ENCODE data around the gene UROD.

GRCh38 chr1:45012639-45013278 lies 705 bp downstream of the UROD start:
- TF ChIP-seq, protein P1, sequence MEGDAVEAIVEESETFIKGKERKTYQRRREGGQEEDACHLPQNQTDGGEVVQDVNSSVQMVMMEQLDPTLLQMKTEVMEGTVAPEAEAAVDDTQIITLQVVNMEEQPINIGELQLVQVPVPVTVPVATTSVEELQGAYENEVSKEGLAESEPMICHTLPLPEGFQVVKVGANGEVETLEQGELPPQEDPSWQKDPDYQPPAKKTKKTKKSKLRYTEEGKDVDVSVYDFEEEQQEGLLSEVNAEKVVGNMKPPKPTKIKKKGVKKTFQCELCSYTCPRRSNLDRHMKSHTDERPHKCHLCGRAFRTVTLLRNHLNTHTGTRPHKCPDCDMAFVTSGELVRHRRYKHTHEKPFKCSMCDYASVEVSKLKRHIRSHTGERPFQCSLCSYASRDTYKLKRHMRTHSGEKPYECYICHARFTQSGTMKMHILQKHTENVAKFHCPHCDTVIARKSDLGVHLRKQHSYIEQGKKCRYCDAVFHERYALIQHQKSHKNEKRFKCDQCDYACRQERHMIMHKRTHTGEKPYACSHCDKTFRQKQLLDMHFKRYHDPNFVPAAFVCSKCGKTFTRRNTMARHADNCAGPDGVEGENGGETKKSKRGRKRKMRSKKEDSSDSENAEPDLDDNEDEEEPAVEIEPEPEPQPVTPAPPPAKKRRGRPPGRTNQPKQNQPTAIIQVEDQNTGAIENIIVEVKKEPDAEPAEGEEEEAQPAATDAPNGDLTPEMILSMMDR (conservative IDR thresholded peaks at IDR 0.05), result no peak
- no peak for TF ChIP-seq ZFX (IDR thresholded peaks at IDR 0.05)

Data from C4-2B (cell line).